GM19025 (cell line): ENCODE results near the gene MORC3.

Source experiments
- ATAC-seq: cut with Tn5 transposase; IDR thresholded peaks from one replicate; pipeline ENCODE4 v1.9.1; 2021; ENCODE audit warnings: mild to moderate bottlenecking, low read depth, moderate library complexity; ENCODE audit not compliant: unreplicated experiment

The MORC3 gene

GRCh38 chr21:36420571-36421339 is 100.8 kb downstream of the MORC3 start:
- ATAC-seq = no peak

GRCh38 chr21:36422279-36423098 is 102.5 kb downstream of the MORC3 start:
- ATAC-seq = no peak

GRCh38 chr21:36423771-36424433 is 103.9 kb downstream of the MORC3 start:
- no peak for ATAC-seq

- ATAC-seq = no peak
Observed at GRCh38 chr21:36424592-36424991, 104.6 kb downstream of the MORC3 start.

- no peak for ATAC-seq
Observed at GRCh38 chr21:36425286-36425685, 105.3 kb downstream of the MORC3 start.
